HFFc6 (cell line): ENCODE data around the gene GSDME. TPM values are rescaled to one million over a fixed set of nuclear protein-coding genes. Genes with fewer than 3 reads are reported as not detected.

Experiments
- DNase-seq: peaks from one replicate; pipeline ENCODE4 v3.0.0-alpha.2; 2018
- H3K27ac Mint-ChIP-seq: 2 replicates; pipeline ENCODE4 v1.8.0; 2020; ENCODE audit warnings: mild to moderate bottlenecking, mixed read lengths
- H3K27me3 Mint-ChIP-seq: 2 replicates; pipeline ENCODE4 v1.8.0; 2021; ENCODE audit warnings: mild to moderate bottlenecking, moderate library complexity, mixed read lengths; ENCODE audit not compliant: insufficient read depth
- H3K36me3 Mint-ChIP-seq: 2 replicates; pipeline ENCODE4 v1.8.0; 2021; ENCODE audit warnings: low read depth, mixed read lengths
- H3K4me1 Mint-ChIP-seq: 2 replicates; pipeline ENCODE4 v1.8.0; 2020; ENCODE audit warnings: low read depth, mixed read lengths
- H3K4me3 Mint-ChIP-seq: 2 replicates; pipeline ENCODE4 v1.8.0; 2020; ENCODE audit warnings: mild to moderate bottlenecking, moderate library complexity, mixed read lengths
- H3K9me3 Mint-ChIP-seq: 2 replicates; pipeline ENCODE4 v1.8.0; 2020; ENCODE audit warnings: mild to moderate bottlenecking, mixed read lengths
- CTCF ChIP-seq: fragments of 200-600 bp; sonication (generic); IDR thresholded peaks from 2 replicates; pipeline ENCODE4 v1.5.0; 2021; ENCODE audit warnings: antibody characterized with exemption, mild to moderate bottlenecking
- total RNA-seq, 6 experiments: library from RNA; stranded (reverse); fragmentation: NEBNext Ultra II Directional; extraction: Animal tissue kit (Norgen Biotek cat#: 25700); gene quantifications; 2 replicates in 1 of 6; 3 replicates in 5 of 6; pipeline ENCODE4 v1.2.3, GENCODE V29; 2021

GSDME gene
- total RNA-seq, 6 experiments from 2014 or later: 37.1 to 49.8 (median 42.8) TPM

GRCh38 chr7:24788961-24789576 lies 31.8 kb upstream of the GSDME start:
- no peaks in the 10 kb centered on the region; the same call in none of the 2 replicates for H3K27me3 Mint-ChIP-seq
- no peak overlapping the region for H3K4me3 Mint-ChIP-seq
- H3K9me3 Mint-ChIP-seq: peaks cover 4% of the 10 kb centered on the region; the same call in 1 of the 2 replicates
- H3K36me3 Mint-ChIP-seq: peaks cover 52% of the 10 kb centered on the region
- H3K4me1 Mint-ChIP-seq: peaks cover 32% of the 10 kb centered on the region
- TF ChIP-seq CTCF: no peak
- no peak overlapping the region for H3K27ac Mint-ChIP-seq
- DNase-seq: no peak

DNA sequence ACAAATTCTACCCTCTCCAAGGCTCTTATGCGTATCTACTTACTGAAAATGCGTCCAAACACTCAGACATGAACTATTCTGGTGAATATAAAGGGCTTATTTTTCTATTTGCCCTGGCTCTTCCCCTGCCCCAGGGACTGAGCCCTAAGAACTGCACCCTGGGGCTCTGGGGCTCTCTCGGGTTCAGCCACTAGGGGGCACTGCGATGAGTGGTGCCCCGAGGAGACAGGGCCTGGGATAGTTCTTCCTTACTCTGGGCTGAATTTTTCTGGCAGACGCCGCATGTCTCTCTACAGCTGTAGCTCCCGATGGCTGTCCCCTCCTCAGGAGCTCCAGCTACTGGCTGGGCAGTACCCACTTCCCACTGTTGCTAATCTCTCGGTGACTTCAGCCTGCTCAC lies 30.8 kb upstream of the GSDME start:
- peak; percentile 78 for TF ChIP-seq CTCF
- H3K9me3 Mint-ChIP-seq: peaks cover 4% of the 10 kb centered on the region; the same call in 1 of the 2 replicates
- H3K27ac Mint-ChIP-seq: peak overlapping the region; percentile 99
- H3K4me1 Mint-ChIP-seq: peaks cover 36% of the 10 kb centered on the region
- DNase-seq: no peak
- no peak overlapping the region for H3K4me3 Mint-ChIP-seq
- H3K36me3 Mint-ChIP-seq: peaks cover 61% of the 10 kb centered on the region
- no peaks in the 10 kb centered on the region; the same call in 1 of the 2 replicates for H3K27me3 Mint-ChIP-seq

DNA sequence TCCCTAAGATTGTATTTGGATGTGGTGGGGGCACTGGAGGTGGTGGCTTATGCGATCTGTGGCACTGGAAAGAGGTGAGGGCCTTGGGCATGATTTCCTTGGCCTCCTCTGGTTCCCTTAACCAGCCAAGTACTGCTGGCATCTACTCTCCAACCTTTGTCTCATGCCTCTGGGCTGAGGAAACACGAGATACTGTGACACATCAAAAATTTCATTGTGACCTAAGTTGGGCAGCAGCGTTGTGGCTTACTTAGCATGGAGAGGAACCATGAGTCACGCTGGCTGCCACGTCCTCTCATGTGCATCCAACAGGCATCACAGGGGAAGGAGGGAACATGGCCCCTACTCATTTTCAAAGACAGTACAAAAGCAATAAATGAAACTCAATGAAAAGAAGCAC lies 29.7 kb upstream of the GSDME start:
- DNase-seq: peak; percentile 97
- H3K9me3 Mint-ChIP-seq: peaks cover 4% of the 10 kb centered on the region; the same call in 1 of the 2 replicates
- no peaks in the 10 kb centered on the region; the same call in 1 of the 2 replicates for H3K27me3 Mint-ChIP-seq
- no peak for TF ChIP-seq CTCF
- peak overlapping the region; percentile 41 for H3K4me3 Mint-ChIP-seq
- H3K27ac Mint-ChIP-seq: peak overlapping the region; percentile 99
- peaks cover 64% of the 10 kb centered on the region for H3K36me3 Mint-ChIP-seq
- peaks cover 36% of the 10 kb centered on the region for H3K4me1 Mint-ChIP-seq

DNA sequence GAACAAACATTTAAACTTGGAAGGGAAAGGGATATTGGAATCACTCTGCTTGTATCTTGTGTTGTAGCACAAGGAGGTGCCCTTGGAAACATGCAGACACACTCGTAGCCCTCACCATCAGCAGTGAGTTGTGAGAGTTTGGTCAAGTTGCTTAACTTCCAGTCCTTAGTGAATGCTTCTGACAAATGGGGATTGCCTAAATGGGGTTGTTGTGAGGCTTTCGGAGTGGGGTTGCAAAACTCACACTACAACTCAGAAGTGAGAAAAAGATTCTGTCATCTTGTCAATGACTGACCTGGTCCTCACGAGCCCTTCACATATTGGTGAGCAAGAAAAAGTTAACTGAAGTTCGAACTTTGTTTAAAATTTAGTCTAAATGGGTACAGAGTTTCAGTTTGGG lies 29.0 kb upstream of the GSDME start:
- peak overlapping the region; percentile 13; the same call in 1 of the 2 replicates for H3K4me3 Mint-ChIP-seq
- TF ChIP-seq CTCF: no peak
- peaks cover 59% of the 10 kb centered on the region for H3K36me3 Mint-ChIP-seq
- peaks cover 36% of the 10 kb centered on the region for H3K4me1 Mint-ChIP-seq
- H3K9me3 Mint-ChIP-seq: peaks cover 4% of the 10 kb centered on the region; the same call in 1 of the 2 replicates
- no peak for DNase-seq
- no peaks in the 10 kb centered on the region; the same call in 1 of the 2 replicates for H3K27me3 Mint-ChIP-seq
- peak overlapping the region; percentile 99 for H3K27ac Mint-ChIP-seq

DNA sequence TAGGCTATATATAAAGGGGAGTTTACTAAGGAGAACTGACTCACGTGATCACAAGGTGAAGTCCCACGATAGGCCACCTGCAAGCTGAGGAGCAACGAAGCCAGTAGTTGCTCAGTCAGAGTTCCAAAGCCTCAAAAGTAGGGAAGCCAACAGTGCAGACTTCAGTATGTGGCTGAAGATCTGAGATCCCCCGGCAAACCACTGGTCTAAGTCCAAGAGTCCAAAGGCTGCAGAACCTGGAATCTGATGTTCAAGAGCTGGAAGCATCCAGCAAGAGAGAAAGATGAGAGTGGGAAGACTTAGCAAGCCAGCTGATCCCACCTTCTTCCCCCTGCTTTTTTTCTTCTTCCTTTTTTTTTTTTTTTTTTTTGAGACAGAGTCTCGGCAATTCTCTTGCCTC lies 27.0 kb upstream of the GSDME start:
- Mint-ChIP-seq H3K9me3 (peaks cover 4% of the 10 kb centered on the region; the same call in 1 of the 2 replicates), H3K27me3 (peaks cover 2% of the 10 kb centered on the region; the same call in 1 of the 2 replicates), H3K4me1 (peaks cover 50% of the 10 kb centered on the region), H3K36me3 (peaks cover 50% of the 10 kb centered on the region), H3K4me3 (no peak overlapping the region), H3K27ac (no peak overlapping the region)
- no peak for TF ChIP-seq CTCF
- DNase-seq: no peak
